Kasumi-1 (cell line): Measurements from ENCODE around the gene FOXG1.

Experiments
- DNase-seq, 2 experiments: peaks; one replicate each; lab custom pipeline; 2025; lab: John Stamatoyannopoulos, UW

Gene FOXG1

GRCh38 chr14:28776482-28777266 is 10.1 kb downstream of the FOXG1 start:
- DNase-seq, result no peak

GRCh38 chr14:28777471-28778137 is 11.0 kb downstream of the FOXG1 start:
- DNase-seq, result no peak

GRCh38 chr14:28778138-28779117 is 11.8 kb downstream of the FOXG1 start:
- DNase-seq, result no peak

- DNase-seq, result no peak
These were observed 12.9 kb downstream of the FOXG1 start for GRCh38 chr14:28779456-28779855.

GRCh38 chr14:28780843-28781820 is 14.5 kb downstream of the FOXG1 start:
- DNase-seq, result no peak

- DNase-seq, result no peak
These were observed 15.7 kb downstream of the FOXG1 start for GRCh38 chr14:28782301-28782700.

GRCh38 chr14:28783664-28784063 is 17.1 kb downstream of the FOXG1 start:
- no peak for DNase-seq

GRCh38 chr14:28784096-28785048 is 17.8 kb downstream of the FOXG1 start:
- no peak for DNase-seq

GRCh38 chr14:28785096-28785952 is 18.7 kb downstream of the FOXG1 start:
- no peak for DNase-seq

- DNase-seq, result no peak
These were observed 40.9 kb downstream of the FOXG1 start for GRCh38 chr14:28807518-28807917.

GRCh38 chr14:28813810-28814209 is 47.2 kb downstream of the FOXG1 start:
- no peak for DNase-seq
